GM21381 (cell line): ENCODE data around the gene SENP7.
"Not testable (repeated sequence)": the region's sequence is repeated elsewhere in the genome, so short reads cannot be mapped to it uniquely, and the experiment has no call there.

ENCODE experiments used
- ATAC-seq: cut with Tn5 transposase; IDR thresholded peaks from one replicate; pipeline ENCODE4 v1.9.1; 2021; ENCODE audit warnings: mild to moderate bottlenecking, moderate library complexity; ENCODE audit not compliant: unreplicated experiment

The SENP7 gene

DNA sequence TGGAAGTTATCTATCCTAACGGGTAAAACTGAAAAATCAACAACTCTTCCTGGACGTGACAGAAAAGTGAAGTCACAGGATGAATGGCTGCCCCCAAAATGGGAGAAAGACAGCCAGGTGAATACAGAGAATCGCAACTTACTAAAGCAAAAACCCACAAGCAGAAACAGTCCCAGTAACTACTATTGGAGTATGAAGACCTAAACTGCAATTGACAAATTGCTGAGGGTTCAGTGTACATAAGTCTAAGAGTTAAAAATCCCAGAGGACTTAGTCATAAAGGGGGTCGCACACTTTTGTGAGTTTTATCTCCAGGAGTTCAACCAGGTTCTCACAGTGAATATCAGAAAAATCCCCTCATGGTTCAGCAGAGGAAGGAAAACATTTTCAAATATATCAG lies 135.8 kb downstream of the SENP7 start:
- ATAC-seq = no peak

DNA sequence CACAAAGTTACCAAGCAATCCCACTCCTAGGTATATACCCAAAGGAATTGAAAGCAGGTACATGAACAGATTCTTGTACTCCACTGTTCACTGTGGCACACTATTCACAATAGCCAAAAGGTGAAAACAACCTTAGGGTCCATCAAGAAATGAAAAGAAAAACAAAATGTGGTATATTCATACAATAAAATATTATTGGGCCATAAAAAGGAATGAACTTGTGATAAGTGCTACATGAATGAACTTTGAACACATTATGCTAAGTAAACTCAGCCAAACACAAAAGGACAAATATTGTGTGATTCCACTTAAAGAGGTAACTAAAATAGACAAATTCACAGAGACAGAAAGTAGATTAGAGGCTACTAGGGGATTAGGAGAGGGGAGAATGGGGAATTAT lies 137.4 kb downstream of the SENP7 start:
- ATAC-seq = no peak

DNA sequence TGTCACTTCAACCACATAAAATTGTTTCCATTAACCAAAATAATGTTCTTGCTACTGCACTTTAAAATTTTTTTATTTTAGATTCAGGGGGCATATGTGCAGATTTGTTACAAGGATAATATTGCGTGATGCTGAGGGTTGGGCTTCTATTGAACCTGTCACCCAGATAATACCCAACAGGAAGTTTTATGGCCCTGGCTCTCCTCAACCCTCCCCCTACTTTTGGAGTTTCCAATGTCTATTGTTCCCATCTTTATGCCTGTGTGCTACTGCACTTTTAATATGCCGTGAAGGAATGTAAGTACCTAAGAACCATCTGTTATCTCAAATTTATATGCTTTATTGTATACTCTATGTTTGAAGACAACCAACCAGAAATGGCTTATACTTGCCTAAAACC lies 150.6 kb downstream of the SENP7 start:
- no peak for ATAC-seq

DNA sequence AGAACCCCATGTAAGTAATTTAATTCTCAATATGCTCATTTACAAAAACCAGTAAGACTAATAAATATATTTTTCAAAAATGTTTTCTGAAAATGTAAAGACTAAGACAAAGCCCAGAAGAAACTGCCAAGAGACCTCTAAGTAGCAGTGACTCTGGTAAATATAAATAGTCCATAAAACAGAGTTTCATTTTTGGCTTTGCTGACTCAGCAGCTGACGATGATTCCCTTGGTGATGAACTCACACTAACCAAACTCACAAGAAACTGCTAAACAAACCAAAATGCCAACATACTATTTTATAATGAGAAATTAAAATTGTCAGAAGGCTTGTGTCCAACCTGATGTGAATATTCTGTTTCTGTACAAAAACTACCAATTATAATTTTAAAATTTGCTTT lies 161.2 kb downstream of the SENP7 start:
- ATAC-seq = no peak

DNA sequence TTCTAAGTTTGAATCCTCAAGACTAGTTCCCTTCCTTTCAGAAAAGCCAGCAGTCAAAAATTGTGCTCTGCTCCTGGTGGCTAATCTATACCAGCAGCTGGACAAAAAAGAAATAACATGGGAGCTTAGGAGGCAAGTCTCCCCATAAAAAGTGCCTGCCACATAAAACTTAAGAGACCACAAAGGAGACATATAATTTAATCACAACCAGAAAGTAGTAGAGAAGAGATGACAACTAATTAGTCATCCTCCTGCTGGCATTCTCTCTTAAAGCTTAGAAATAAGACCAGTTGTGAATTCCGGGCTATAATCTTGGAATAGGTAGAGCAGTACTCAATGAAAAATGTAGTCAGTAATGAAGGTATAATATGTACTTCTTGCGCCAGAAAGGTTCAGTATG lies 172.4 kb downstream of the SENP7 start:
- no peak for ATAC-seq

DNA sequence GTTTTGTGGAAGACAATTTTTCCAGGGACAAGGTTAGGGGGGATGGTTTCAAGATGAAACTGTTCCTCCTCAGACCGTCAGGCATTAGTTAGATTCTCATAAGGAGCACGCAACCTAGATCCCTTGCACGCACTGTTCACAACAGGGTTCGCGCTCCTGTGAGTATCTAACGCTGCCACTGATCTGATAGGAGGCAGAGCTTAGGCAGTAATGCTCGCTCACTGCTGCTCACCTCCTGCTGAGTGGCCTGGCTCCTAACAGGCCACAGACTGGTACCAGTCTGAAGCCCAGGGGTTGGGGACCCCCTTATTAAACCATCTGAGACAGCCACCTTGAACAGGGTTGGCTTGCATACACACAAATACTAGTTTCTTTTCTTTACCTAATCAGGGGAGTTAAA lies 179.1 kb downstream of the SENP7 start:
- no peak for ATAC-seq

DNA sequence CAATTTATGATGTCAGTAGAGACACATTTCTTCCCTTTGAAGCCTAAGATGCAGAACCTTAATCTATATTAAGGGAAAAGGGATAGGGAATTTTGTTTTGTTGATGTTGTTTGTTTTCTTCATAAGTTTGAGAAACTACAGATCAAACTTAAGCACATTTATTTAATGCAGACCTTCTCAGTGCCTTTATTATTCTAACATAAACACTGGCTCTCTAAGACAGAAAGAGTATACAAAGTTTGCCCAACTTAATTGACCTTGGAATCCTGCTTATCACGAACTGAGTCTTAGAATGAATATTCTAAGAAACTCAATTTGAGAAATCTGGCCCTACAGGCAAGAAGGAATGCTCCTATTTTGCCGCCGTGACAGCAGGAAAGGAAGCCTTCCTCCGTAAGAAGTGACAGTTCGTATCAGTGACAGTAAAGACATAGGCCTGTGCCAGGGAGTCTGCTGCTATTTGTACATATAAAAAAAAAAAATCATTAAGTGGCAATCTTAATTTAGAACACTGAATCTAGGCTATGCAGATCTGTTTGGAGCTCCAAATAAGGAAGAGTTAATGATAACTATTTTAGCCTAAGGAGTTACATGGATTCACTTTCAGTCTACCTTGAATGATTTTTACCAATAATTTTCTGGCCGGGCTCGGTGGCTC lies 183.9 kb downstream of the SENP7 start:
- ATAC-seq = no peak

DNA sequence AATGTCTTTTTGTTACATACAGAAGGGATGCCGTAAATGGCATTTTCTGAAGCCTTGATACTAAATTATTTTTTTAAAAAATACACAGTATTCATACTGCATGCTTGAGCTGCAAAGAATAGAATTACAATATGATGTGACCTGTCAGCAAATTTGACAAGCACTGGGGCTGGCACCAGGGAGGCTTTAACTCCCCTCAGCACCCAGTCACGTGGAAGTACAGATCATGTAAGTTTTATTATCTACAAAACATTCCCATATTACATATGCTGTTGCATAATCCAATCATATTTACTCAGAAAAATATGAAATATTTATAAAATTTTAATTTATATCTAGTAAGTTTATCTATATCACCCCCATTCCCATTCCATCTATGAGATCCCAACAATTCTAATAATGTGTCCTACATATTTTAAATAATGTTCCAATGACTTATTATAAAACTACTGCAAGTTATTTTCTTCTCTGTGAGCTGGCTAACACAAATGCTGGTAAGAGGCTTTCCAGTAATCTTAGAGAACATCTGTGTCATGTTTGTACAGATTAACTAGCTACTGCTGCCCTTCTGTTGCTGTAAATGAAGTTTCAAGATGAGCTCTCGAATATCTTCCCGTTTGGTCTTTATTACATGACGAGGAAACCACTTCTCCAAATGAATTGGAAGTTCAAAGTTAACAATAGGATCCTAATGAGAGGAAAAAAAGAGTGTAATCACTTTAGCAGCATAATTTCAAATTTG lies 187.4 kb downstream of the SENP7 start:
- ATAC-seq = no peak

DNA sequence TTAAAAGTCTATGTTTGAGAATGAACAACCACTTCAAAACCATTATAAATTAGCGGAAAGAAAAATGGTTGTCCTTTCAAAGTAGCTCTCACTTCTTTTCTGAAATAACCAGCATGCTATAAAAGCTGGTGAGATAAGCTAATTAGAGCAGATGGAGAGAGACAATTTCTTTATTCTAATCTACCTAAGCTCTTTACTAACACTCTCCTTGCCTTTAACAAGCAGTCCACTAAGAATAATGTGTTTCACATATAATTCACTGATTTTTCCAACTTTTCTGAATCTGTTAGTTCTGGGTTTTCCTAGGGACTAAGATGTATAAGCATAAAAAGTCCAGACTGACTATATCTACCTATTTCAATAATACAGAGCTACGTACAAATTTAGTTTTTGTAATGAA lies 192.5 kb downstream of the SENP7 start, which contains the start of gene IMPG2:
Gene IMPG2 (minus strand): TSS at position 101 of the 400 bp plus-strand sequence. CDS start 203 bp downstream, outside the sequence.
- ATAC-seq = no peak

DNA sequence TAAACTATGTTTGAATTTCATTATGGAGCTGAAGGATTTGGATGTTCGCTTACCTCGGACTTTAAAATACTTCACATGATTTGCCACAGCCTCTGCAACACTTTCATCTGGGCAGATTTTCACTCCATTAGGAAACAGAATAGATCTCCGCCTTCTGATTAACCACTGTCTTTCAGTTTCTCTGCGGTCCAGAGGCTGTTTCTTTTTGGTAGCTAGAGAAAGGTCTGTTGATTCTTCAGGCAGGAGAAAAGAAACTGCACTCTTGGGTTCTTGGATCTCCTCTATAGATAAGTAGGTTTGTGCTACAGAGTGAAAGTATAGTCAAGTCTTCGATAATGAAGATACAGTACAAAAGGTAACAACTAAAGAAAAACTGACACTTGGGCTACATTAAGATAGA lies 193.5 kb downstream of the SENP7 start:
- ATAC-seq = no peak

DNA sequence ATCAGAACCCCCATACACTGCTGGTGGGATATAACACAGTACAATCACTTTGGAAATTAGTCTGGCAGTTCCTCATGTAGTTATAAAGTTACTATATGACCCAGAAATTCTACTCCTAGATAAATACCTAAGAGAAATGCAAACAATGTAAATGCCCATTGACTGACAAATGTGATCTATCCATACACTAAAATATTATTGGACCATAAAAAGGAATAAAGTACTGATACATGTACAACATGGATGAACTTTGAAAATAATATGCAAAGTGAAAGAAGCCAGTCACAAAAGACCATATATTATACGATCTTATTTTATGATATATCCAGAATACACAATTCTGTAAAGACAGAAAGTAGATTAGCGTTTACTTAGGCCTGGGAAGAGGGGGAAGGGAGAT lies 200.5 kb downstream of the SENP7 start:
- ATAC-seq = no peak

DNA sequence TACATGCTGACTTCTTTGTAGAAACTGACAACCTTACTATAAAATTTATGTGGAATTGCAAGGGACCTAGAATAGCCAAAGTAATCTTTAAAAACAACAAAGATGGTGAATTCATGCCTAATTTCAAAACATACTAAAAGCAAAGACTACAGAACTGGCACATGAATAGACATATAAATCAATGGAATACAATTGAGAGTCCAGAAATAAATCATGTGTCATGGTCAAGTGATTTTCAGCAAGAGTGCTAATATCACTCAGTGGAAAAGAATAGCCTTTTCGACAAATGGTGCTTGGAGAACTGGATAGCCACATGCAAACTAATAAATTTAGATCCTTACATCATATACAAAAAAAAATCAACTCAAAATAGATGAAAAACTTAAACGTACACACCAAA lies 201.3 kb downstream of the SENP7 start:
- ATAC-seq = no peak

DNA sequence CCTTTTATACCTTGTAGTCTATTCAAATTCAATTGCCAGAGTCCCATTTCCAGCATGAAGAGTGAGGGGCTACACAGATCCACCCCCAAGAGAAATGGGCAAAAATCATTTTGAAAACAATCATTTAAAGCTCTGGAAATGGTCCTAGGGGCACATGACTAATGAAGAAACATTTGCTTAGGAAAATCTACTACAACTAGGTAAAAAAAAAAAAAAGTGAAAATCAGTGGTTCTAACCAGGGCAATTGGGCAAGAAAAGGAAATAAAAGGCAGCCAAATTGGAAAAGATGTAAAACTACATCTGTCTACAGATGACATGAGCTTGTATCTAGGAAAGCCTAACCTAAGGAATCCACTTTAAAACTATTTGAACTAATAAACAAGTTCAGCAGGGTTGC lies 202.0 kb downstream of the SENP7 start:
- ATAC-seq = no peak

DNA sequence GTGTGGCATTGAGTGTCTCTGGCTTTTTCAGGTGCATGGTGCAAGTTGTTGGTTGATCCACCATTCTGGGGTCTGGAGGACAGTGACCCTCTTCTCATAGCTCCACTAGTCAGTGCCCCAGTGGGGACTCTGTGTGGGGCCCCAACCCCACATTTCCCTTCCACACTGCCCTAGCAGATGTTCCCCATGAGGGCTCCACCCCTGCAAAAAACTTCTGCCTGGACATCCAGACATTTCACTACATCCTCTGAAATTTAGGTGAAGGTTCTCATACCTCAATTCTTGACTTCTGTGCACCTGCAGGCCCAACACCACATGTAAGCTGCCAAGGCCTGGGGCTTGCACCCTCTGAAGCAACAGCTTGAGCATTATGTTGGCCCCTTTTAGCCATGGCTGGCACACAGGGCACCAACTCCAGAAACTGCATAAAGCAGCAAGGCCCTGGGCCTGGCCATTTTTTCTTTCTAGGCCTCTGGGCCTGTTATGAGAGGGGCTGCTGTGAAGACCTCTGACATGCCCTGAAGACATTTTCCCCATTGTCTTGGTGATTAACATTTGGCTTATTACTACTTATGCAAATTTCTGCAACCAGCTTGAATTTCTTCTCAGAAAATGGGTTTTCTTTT lies 204.8 kb downstream of the SENP7 start:
- not testable (repeated sequence) for ATAC-seq

DNA sequence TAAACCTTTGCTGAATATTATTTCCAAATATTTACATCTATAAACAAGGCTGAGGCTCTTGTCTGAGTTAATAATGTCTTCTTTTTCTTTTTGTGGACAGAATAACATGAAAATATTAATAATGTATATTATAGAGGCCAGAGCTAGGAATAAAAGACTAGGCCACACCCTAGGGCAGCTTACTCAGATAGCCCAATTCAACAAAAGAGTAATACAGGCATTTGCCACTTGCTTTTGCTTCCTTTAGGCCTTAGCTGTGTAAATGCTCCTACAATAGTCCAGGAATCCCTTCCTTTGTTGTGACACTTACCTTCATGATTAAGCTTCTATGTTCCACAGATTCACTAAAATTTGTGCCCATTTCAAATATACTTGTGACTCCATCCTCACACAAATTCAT lies 209.2 kb downstream of the SENP7 start:
- no peak for ATAC-seq

DNA sequence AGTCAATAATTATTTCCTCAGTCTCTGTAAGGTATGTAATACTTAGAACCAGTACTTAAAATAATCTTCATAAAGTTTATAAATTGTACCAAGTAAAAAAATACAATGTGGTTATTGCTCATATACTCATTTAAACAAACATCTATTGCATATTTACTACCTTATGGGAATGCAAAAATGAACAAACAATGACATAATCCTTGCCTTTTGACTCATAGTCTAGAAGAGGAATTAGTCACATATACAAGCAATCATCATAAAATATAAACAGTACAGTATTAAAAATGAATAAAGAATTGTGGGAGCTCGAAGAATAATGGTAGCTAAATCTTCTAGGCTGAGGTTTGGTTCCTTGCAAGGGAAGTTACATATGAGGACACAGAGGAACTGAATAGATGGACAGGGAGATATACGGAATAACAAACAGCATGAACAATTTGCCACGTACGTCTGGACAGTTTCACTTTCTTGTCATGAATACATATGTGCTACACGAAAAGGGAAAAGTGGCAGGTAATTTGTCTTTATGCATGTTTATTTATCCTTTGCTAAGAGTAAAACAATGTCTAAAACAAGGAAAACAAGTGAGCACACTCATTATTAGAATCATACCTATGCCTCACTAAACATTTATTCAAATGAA lies 209.8 kb downstream of the SENP7 start:
- ATAC-seq = no peak

DNA sequence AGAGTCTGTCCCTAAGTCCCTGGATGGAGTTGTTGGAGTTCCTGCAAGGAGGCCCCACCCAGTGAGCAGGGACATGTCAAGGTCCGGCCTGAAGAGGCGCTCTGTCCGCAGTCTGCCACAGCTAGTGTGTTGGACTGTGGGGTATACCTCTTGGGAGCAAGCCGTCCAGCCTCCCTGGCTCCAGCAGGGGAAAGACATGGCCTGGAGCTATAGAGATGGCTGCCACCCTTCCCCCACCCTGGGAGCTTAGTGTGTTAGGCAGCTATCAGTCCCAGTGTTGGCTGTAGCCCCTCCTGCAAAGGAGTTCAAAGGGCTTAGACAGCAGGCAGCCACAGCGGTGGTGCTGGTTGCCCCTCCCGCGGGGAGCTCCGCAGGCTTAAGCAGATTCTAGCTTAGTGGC lies 212.9 kb downstream of the SENP7 start:
- ATAC-seq = no peak

DNA sequence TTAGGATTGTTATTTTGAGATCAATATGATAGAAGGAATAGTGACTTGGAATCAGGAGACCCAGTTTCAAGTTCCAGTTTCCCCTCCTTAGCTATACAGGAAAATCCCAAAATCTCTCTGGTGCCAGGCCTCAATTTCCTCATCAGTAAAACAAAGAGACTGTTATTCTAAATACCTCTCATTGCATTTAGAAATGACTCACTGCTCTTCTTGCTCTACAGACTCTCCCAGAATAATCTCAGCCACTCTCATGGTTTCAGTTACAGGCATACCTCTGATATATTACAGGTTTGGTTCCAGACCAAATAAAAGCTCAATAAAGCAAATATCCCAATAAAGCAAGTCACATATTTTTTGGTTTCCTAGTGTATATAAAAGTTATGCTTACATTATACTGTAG lies 221.0 kb downstream of the SENP7 start:
- no peak for ATAC-seq

DNA sequence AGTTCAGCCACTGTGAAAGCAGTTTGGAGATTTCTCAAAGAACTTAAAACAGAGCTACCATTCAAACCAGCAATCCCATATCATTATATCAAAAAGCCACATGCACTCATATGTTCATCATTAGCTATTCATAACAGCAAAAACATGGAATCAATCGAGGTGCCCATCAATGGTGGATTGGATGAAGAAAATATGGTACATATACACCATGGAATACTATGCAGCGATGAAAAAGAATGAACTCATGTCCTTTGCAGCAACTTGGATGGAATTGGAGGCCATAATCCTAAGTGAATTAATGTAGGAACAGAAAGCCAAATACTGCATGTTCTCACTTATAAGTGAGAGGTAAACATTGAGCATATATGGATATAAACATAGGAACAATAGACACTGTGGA lies 224.7 kb downstream of the SENP7 start:
- ATAC-seq = no peak

DNA sequence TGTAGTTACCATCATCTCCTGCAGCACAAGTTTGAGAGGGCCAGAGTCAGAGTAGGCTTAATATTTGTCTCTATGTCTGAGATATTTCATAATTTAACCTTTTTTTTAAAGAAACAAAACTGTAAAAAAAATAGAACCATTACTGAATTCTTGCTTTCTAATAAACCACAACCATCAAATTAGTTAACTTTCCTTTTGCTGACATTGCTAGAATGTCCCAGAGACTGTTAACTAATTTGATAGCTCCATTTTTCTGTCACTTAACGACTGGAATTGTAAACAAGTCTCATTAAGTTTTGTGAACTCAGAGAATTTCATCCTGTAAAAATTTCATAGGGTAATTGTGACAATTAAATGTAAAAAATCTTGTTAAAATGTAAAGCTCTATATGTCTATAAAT lies 228.3 kb downstream of the SENP7 start:
- no peak for ATAC-seq

DNA sequence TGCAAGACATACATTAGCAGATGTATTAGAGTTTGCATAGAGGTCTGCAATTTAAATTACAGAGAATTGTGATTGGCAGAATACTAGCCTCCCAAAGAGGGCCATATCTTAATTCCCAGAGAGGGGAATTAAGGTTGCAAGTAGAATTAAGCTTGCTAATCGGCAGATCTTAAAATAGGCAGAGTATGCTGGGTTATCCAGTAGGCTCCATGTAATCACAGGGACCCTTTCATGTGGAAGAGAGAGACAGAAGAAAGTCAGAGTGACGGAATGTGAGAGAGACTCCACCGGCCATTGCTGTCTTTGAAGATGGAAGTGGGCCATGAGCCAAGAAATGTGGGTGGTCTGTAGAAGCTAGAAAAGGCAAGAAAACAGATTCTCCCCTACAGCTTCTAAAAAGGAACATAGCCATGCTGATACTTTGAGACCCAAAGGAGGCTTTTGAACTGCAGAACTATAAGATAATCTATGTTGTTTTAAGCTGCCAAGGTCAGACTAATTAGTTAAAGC lies 231.4 kb downstream of the SENP7 start:
- no peak for ATAC-seq
